IMR-90 (cell line): Measurements from ENCODE around the gene MORN4. TPM values are rescaled to one million over a fixed set of nuclear protein-coding genes. Genes with fewer than 3 reads are reported as not detected.

Experiments used
- ATAC-seq: fragments of 200-7000 bp; cut with Tn5 transposase; 2 replicates; pipeline ENCODE4 v1.9.1; 2020; ENCODE audit warnings: low read depth, mild to moderate bottlenecking, moderate library complexity
- BruUV-seq: library from RNA; stranded (reverse); fragments of 400-500 nt; replicated peaks from 2 replicates; lab custom pipeline; 2021; lab: Mats Ljungman, UMichigan
- CTCF ChIA-PET: fragments of 300-600 bp; formaldehyde crosslinking; extraction: SDS; loops from one replicate; lab custom pipeline; 2021; ENCODE audit warnings: antibody characterized with exemption; lab: Yijun Ruan, JAX
- POLR2A ChIA-PET: fragments of 300-600 bp; sonication (Branson Sonifier 250); formaldehyde crosslinking; loops from one replicate; lab custom pipeline; 2022; ENCODE audit warnings: antibody characterized with exemption; ENCODE audit not compliant: unreplicated experiment; lab: Charles Lee
- DNase-seq: peaks from one replicate; pipeline ENCODE4 v3.0.0; 2013
- H2AFZ ChIP-seq: replicated peaks from 2 replicates; pipeline ENCODE3; 2013; ENCODE audit warnings: low read length, mild to moderate bottlenecking; ENCODE audit not compliant: poor library complexity
- H2AK5ac ChIP-seq: 2 replicates; pipeline ENCODE4 v1.6.1; 2013; ENCODE audit warnings: low read depth, low read length, inconsistent platforms
- H2AK9ac ChIP-seq: replicated peaks from 2 replicates; pipeline ENCODE3; 2013; ENCODE audit warnings: mild to moderate bottlenecking, low read depth, low read length, moderate library complexity; ENCODE audit not compliant: poor library complexity
- H2BK120ac ChIP-seq: 2 replicates; pipeline ENCODE4 v1.6.1; 2013; ENCODE audit warnings: low read depth, low read length, inconsistent platforms
- H2BK15ac ChIP-seq: 3 replicates; pipeline ENCODE4 v1.6.1; 2013; ENCODE audit warnings: low read depth, low read length, inconsistent platforms
- H2BK20ac ChIP-seq: 2 replicates; pipeline ENCODE4 v1.6.1; 2013; ENCODE audit warnings: low read depth, mild to moderate bottlenecking, inconsistent platforms, low read length, moderate library complexity
- H2BK5ac ChIP-seq: 2 replicates; pipeline ENCODE4 v1.6.1; 2013; ENCODE audit warnings: mild to moderate bottlenecking, low read depth, low read length, inconsistent platforms; ENCODE audit not compliant: poor library complexity, severe bottlenecking
- H3K14ac ChIP-seq: replicated peaks from 2 replicates; pipeline ENCODE4 v1.6.1; 2013; ENCODE audit warnings: low read depth, low read length, inconsistent platforms
- H3K18ac ChIP-seq: 2 replicates; pipeline ENCODE4 v1.6.1; 2013; ENCODE audit warnings: low read depth, low read length, control low read depth
- H3K23ac ChIP-seq: 2 replicates; pipeline ENCODE4 v1.6.1; 2013; ENCODE audit warnings: low read depth, low read length, inconsistent platforms
- H3K27ac ChIP-seq: 2 replicates; pipeline ENCODE4 v1.5.1; 2013; ENCODE audit warnings: mild to moderate bottlenecking, control low read depth, low read length; ENCODE audit not compliant: insufficient read depth
- H3K27me3 ChIP-seq: 2 replicates; pipeline ENCODE4 v1.6.1; 2013; ENCODE audit warnings: low read length; ENCODE audit not compliant: control insufficient read depth, insufficient read depth
- H3K36me3 ChIP-seq: 2 replicates; pipeline ENCODE4 v1.6.1; 2013; ENCODE audit warnings: low read length, mixed read lengths; ENCODE audit not compliant: control insufficient read depth, insufficient read depth
- H3K4ac ChIP-seq: 2 replicates; pipeline ENCODE4 v1.6.1; 2013; ENCODE audit warnings: low read depth, low read length, inconsistent platforms
- H3K4me1 ChIP-seq: 2 replicates; pipeline ENCODE4 v1.6.1; 2013; ENCODE audit warnings: low read length, mixed read lengths; ENCODE audit not compliant: control insufficient read depth, insufficient read depth
- H3K4me2 ChIP-seq: 2 replicates; pipeline ENCODE4 v1.6.1; 2013; ENCODE audit warnings: low read depth, mild to moderate bottlenecking, control low read depth, low read length, moderate library complexity
- H3K4me3 ChIP-seq: 2 replicates; pipeline ENCODE4 v1.5.1; 2013; ENCODE audit warnings: low read depth, mild to moderate bottlenecking, control low read depth, low read length, moderate library complexity; ENCODE audit not compliant: insufficient read depth
- H3K56ac ChIP-seq: 2 replicates; pipeline ENCODE4 v1.6.1; 2013; ENCODE audit warnings: low read length, inconsistent platforms; ENCODE audit not compliant: insufficient read depth; ENCODE audit errors: extremely low read depth
- H3K79me1 ChIP-seq, 2 experiments: 2 replicates each; pipeline ENCODE4 v1.6.1; 2013; ENCODE audit warnings: low read length in 2 of 2, inconsistent platforms in 1 of 2, low read depth in 1 of 2
- H3K9ac ChIP-seq: 2 replicates; pipeline ENCODE4 v1.6.1; 2013; ENCODE audit warnings: low read depth, low read length, control low read depth
- H3K9me1 ChIP-seq: 2 replicates; pipeline ENCODE4 v1.6.1; 2013; ENCODE audit warnings: low read length, inconsistent platforms; ENCODE audit not compliant: insufficient read depth
- H3K9me3 ChIP-seq: 2 replicates; pipeline ENCODE4 v1.6.1; 2013; ENCODE audit warnings: low read length; ENCODE audit not compliant: control insufficient read depth, insufficient read depth
- H4K20me1 ChIP-seq: 2 replicates; pipeline ENCODE4 v1.6.1; 2013; ENCODE audit warnings: low read length, inconsistent platforms; ENCODE audit not compliant: insufficient read depth
- H4K5ac ChIP-seq: 2 replicates; pipeline ENCODE4 v1.6.1; 2013; ENCODE audit warnings: mild to moderate bottlenecking, low read depth, low read length, control low read depth
- H4K8ac ChIP-seq, 2 experiments: 2 replicates each; pipeline ENCODE4 v1.6.1; 2013; ENCODE audit warnings: low read depth in 2 of 2, low read length in 2 of 2, control low read depth in 1 of 2, inconsistent platforms in 1 of 2
- H4K91ac ChIP-seq: 2 replicates; pipeline ENCODE4 v1.6.1; 2013; ENCODE audit warnings: low read depth, low read length, inconsistent platforms; ENCODE audit not compliant: insufficient read depth
- BHLHE40 ChIP-seq: fragments of 150-350 bp; IDR thresholded peaks from 2 replicates; pipeline ENCODE4 v1.6.1; 2016; ENCODE audit warnings: mild to moderate bottlenecking, low read depth, low read length
- CEBPB ChIP-seq: IDR thresholded peaks from 2 replicates; pipeline ENCODE4 v1.6.1; 2012; ENCODE audit warnings: low read depth, low read length, improper control_type of control experiment
- FOS ChIP-seq: fragments of 150-350 bp; IDR thresholded peaks from 2 replicates; pipeline ENCODE4 v1.6.1; 2016; ENCODE audit warnings: low read depth, low read length
- MAFK ChIP-seq: IDR thresholded peaks from 2 replicates; pipeline ENCODE4 v1.6.1; 2012; ENCODE audit warnings: low read depth, low read length, improper control_type of control experiment
- MAZ ChIP-seq: IDR thresholded peaks from 2 replicates; pipeline ENCODE4 v1.6.1; 2012; ENCODE audit warnings: low read depth, mild to moderate bottlenecking, low read length, improper control_type of control experiment, moderate library complexity, borderline replicate concordance
- MXI1 ChIP-seq: IDR thresholded peaks from 2 replicates; pipeline ENCODE4 v1.6.1; 2012; ENCODE audit warnings: low read depth, mild to moderate bottlenecking, low read length, moderate library complexity, borderline replicate concordance
- NFE2L2 ChIP-seq: fragments of 150-350 bp; IDR thresholded peaks from 2 replicates; pipeline ENCODE4 v1.6.1; 2016; ENCODE audit warnings: low read depth, mild to moderate bottlenecking, low read length
- POLR2A ChIP-seq: IDR thresholded peaks from 2 replicates; pipeline ENCODE4 v1.6.1; 2012; ENCODE audit warnings: mild to moderate bottlenecking, low read depth, low read length
- RCOR1 ChIP-seq: IDR thresholded peaks from 2 replicates; pipeline ENCODE4 v1.6.1; 2012; ENCODE audit warnings: mild to moderate bottlenecking, low read length, improper control_type of control experiment; ENCODE audit not compliant: insufficient replicate concordance
- RFX5 ChIP-seq: IDR thresholded peaks from 2 replicates; pipeline ENCODE4 v1.8.0; 2012; ENCODE audit warnings: low read depth, mild to moderate bottlenecking, low read length, moderate library complexity
- SMC3 ChIP-seq: fragments of 150-350 bp; IDR thresholded peaks from 2 replicates; pipeline ENCODE4 v1.6.1; 2016; ENCODE audit warnings: low read depth, mild to moderate bottlenecking, antibody characterized with exemption, low read length, moderate library complexity
- WGBS, 2 experiments: methylation state at CpG; one replicate each; pipeline versions ENCODE4 v1.1.5 to v1.1.7; 2013; ENCODE audit warnings: missing lambda C conversion rate in 2 of 2; ENCODE audit not compliant: insufficient read length in 1 of 2; ENCODE audit errors: extremely low coverage in 2 of 2; 5-methylcytosine and 5-hydroxymethylcytosine counted together
- dilution Hi-C: fragments of 300-500 bp; cut with HindIII; formaldehyde crosslinking; loops from one replicate; pipeline ENCODE4 v1.14.3; 2018; ENCODE audit warnings: low sequenced_read_pairs; ENCODE audit not compliant: unreplicated experiment
- in situ Hi-C: fragments of 300-500 bp; cut with MboI; formaldehyde crosslinking; loops from 3 replicates; pipeline ENCODE4 v1.14.3; 2019; ENCODE audit warnings: low sequenced_read_pairs, inconsistent platforms, mixed read lengths
- intact Hi-C: fragments of 100-400 bp; cut with micrococcal nuclease; formaldehyde crosslinking; loops from 2 replicates; pipeline ENCODE4 v1.10.0; 2022
- polyA plus RNA-seq, 3 experiments: library from polyadenylated mRNA; depleted of rRNA; stranded (reverse); fragments of >200 nt; gene quantifications; 2 replicates each; pipeline ENCODE4 v1.2.3, GENCODE V29; 2012; ENCODE audit warnings: low replicate concordance in 1 of 3
- total RNA-seq: library from RNA; depleted of rRNA; stranded (reverse); fragments of >200 nt; gene quantifications from 2 replicates; pipeline ENCODE4 v1.2.3, GENCODE V29; 2012
- TF ChIP-seq, protein P1 (sequence below): fragments of 150-350 bp; IDR thresholded peaks from 2 replicates; pipeline ENCODE4 v1.6.1; 2016; ENCODE audit warnings: low read depth, mild to moderate bottlenecking, low read length, moderate library complexity, borderline replicate concordance
- TF ChIP-seq, protein P2 (sequence below): conservative IDR thresholded peaks from 2 replicates; pipeline ENCODE4 v1.5.1; 2012; ENCODE audit warnings: mild to moderate bottlenecking, low read depth, low read length, improper control_type of control experiment

Gene MORN4
- total and polyA plus RNA-seq, 2 of the 4 experiments (the other 2 are of a cell fraction) = 3.2 to 8.4 TPM

DNA sequence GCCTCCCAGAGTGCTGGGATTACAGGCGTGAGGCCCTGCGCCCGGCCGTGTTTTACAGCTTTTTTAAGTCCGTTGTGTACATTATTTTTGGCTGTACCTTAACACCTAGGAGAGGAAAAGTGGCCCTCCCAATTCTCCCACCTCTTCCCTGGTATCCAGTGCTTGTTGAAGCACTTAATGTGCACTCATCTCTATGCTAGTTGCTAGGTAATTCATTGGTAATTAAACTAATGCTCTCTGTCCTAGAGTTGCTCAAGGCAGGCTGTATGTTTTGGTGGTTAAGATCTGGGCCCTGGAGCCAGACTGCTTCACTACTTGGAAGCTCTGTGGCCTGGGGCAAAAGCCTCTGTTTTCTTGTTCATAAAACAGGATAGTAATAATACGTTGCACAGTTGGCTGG lies 34.2 kb upstream of the MORN4 start:
- Histone ChIP-seq H3K56ac (no peak overlapping the region), H3K79me1 (peaks cover 8 to 16% of the 10 kb centered on the region in 2 experiments), H4K20me1 (no peaks in the 10 kb centered on the region), H3K4me3 (no peak overlapping the region), H3K4me2 (no peak overlapping the region), H4K91ac (no peak overlapping the region), H3K18ac (no peak overlapping the region), H2BK15ac (no peak overlapping the region), H3K9ac (no peak overlapping the region), H2AFZ (no peak overlapping the region), H2AK9ac (no peak overlapping the region), H2BK20ac (no peak overlapping the region), H2AK5ac (no peak overlapping the region), H2BK120ac (no peak overlapping the region), H3K14ac (no peak overlapping the region), H3K23ac (no peak overlapping the region), H4K5ac (no peak overlapping the region), H3K27ac (no peak overlapping the region), H3K27me3 (no peaks in the 10 kb centered on the region), H3K9me3 (no peaks in the 10 kb centered on the region), H3K4me1 (no peaks in the 10 kb centered on the region), H4K8ac (no peak overlapping the region), H3K4ac (no peak overlapping the region), H3K9me1 (no peaks in the 10 kb centered on the region), H2BK5ac (no peak overlapping the region), H3K36me3 (peaks cover 48% of the 10 kb centered on the region)
- CTCF ChIA-PET = interaction anchor here (1.2 kb wide), 1 partner anchor 58 kb away, joined by 7 read pairs; no protein-coding TSS in a partner anchor
- intact Hi-C loops = no loop called here
- WGBS, 2 experiments = 100% methylated on average over 1 of the region's 6 CpGs; no CpG with 5 or more reads in 1 of the 2 experiments
- in situ Hi-C loops = no loop called here
- dilution Hi-C loops = no loop called here
- no TSS peak for BruUV-seq
- DNase-seq (no peak), ATAC-seq (no peak)
- no peak for TF ChIP-seq MXI1
- TF ChIP-seq SMC3 = no peak
- no peak for TF ChIP-seq POLR2A
- TF ChIP-seq, protein P1, sequence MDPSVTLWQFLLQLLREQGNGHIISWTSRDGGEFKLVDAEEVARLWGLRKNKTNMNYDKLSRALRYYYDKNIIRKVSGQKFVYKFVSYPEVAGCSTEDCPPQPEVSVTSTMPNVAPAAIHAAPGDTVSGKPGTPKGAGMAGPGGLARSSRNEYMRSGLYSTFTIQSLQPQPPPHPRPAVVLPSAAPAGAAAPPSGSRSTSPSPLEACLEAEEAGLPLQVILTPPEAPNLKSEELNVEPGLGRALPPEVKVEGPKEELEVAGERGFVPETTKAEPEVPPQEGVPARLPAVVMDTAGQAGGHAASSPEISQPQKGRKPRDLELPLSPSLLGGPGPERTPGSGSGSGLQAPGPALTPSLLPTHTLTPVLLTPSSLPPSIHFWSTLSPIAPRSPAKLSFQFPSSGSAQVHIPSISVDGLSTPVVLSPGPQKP = no peak
- no peak for TF ChIP-seq FOS
- TF ChIP-seq RFX5 = no peak
- TF ChIP-seq CEBPB = no peak
- TF ChIP-seq BHLHE40 = no peak
- TF ChIP-seq MAFK = no peak
- TF ChIP-seq RCOR1 = no peak
- TF ChIP-seq MAZ = no peak
- TF ChIP-seq NFE2L2 = no peak
- TF ChIP-seq, protein P2, sequence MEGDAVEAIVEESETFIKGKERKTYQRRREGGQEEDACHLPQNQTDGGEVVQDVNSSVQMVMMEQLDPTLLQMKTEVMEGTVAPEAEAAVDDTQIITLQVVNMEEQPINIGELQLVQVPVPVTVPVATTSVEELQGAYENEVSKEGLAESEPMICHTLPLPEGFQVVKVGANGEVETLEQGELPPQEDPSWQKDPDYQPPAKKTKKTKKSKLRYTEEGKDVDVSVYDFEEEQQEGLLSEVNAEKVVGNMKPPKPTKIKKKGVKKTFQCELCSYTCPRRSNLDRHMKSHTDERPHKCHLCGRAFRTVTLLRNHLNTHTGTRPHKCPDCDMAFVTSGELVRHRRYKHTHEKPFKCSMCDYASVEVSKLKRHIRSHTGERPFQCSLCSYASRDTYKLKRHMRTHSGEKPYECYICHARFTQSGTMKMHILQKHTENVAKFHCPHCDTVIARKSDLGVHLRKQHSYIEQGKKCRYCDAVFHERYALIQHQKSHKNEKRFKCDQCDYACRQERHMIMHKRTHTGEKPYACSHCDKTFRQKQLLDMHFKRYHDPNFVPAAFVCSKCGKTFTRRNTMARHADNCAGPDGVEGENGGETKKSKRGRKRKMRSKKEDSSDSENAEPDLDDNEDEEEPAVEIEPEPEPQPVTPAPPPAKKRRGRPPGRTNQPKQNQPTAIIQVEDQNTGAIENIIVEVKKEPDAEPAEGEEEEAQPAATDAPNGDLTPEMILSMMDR = no peak
- POLR2A ChIA-PET = no interaction called here
